ENCODE measurements around the gene LRRC8B.

Gene LRRC8B

DNA sequence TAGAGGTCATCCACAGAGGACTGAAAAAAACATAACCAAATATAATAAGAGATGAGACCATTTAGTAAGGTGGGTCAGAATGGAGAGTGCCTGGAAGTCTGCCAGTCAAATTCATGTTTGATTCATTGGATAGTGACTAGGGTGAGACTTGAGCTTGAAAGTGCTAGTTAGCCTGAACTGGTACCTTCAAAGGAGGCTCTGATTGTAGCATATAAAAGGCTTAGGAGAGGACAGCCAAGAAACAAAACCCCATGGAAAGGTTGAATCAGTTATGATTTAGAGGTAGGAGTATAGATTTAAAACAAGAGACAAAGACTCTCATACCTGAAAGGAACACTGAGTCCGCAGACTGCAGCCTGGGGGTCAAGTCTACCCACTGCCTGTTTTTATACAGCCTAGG is 63.9 kb downstream of the LRRC8B start:
- no peak overlapping the region for H3K27ac ChIP-seq
- TF ChIP-seq, protein P1, sequence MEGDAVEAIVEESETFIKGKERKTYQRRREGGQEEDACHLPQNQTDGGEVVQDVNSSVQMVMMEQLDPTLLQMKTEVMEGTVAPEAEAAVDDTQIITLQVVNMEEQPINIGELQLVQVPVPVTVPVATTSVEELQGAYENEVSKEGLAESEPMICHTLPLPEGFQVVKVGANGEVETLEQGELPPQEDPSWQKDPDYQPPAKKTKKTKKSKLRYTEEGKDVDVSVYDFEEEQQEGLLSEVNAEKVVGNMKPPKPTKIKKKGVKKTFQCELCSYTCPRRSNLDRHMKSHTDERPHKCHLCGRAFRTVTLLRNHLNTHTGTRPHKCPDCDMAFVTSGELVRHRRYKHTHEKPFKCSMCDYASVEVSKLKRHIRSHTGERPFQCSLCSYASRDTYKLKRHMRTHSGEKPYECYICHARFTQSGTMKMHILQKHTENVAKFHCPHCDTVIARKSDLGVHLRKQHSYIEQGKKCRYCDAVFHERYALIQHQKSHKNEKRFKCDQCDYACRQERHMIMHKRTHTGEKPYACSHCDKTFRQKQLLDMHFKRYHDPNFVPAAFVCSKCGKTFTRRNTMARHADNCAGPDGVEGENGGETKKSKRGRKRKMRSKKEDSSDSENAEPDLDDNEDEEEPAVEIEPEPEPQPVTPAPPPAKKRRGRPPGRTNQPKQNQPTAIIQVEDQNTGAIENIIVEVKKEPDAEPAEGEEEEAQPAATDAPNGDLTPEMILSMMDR (conservative IDR thresholded peaks at IDR 0.05): no peak

DNA sequence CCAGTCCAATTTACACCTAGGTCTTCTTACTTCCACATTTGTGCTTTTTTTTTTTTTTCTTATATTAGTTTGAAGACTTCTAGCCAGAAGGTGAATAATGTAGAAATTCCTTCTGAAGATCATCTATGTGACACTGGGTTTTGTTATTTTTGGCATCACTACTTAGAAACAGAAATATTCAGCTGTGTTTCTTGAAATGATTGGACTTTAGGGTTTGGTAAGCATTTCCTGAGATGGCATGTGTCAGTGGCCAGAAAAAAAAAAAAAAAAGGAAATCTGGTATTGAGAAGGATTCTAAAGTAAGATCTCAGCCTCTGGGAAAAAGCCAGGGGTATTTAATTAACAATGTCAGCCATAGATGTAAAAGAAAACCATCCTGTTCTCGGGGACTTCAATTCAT is 64.9 kb downstream of the LRRC8B start:
- no peak overlapping the region for H3K27ac ChIP-seq
- TF ChIP-seq, protein P1 (conservative IDR thresholded peaks at IDR 0.05): no peak

DNA sequence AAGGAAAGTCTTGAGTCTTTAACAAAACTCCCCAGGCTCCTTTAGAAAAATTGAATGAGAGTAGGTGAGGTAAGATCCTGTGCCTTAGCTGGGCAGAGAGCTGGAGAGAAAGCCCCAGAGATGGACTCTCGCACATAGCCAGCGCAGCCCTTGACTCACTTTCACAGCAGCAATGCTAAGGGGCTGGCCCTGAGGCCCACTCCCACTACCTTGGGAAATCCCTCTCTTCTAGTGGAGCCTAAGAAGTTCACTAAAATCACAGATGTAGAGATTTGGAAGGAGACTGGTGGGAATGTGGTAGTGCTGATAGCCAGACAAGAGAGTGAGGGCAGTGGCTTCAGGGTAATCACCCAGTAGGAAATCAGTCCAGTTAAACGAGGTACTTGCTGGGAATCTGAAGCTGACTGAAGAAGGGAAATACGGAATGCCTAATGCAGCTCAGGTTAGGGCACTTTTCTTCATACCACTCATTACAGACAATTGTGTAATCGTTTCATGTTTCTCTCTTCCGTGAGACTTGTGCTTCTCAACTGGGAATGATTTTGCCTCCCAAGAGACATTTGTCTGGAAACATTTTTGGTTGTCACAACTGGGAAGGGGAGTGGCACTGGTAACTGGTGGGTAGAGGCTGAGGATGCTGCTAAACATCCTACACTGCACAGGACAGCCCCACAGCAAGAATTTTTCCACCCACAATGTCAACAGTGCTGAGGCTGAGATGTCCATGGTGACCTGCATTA is 65.9 kb downstream of the LRRC8B start:
- H3K27ac ChIP-seq: no peak overlapping the region
- TF ChIP-seq, protein P1 (conservative IDR thresholded peaks at IDR 0.05): no peak

DNA sequence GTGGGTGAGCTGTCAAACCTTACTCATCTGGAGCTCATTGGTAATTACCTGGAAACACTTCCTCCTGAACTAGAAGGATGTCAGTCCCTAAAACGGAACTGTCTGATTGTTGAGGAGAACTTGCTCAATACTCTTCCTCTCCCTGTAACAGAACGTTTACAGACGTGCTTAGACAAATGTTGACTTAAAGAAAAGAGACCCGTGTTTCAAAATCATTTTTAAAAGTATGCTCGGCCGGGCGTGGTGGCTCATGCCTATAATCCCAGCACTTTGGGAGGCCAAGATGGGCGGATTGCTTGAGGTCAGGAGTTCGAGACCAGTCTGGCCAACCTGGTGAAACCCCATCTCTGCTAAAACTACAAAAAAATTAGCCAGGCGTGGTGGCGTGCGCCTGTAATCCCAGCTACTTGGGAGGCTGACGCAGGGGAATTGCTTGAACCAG is 68.3 kb downstream of the LRRC8B start:
- H3K27ac ChIP-seq: peak overlapping the region; percentile 38

DNA sequence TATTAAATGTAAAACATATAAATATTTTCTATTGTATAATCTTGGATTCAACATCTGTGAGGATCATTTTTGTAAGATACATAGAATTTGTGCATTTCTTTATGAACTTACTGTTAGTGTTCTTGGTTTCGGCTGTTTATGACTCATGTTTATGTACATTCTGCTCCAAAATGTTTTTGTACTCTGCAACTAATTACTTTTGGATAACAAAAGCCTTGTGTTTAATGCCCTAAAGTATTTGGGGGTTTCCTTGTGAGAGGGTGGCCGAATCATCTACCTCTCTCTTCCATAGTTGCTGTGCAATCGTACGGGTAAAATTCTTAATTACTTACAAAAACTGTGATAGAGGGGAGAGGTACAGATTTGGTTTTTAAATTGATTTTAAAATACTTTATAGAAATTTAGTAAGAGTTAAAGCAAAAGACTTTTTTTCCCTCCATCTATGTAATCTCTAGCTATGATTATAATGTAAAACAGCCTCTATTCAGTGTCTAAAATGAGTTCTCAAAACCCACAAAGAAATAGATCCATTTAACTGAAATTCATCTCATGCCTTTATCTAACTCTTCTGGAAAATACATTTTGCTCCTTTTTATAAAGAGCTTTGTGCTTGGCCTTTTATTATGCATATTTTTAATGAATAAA is 69.6 kb downstream of the LRRC8B start:
- H3K27ac ChIP-seq: no peak overlapping the region
- TF ChIP-seq, protein P1 (conservative IDR thresholded peaks at IDR 0.05): no peak

DNA sequence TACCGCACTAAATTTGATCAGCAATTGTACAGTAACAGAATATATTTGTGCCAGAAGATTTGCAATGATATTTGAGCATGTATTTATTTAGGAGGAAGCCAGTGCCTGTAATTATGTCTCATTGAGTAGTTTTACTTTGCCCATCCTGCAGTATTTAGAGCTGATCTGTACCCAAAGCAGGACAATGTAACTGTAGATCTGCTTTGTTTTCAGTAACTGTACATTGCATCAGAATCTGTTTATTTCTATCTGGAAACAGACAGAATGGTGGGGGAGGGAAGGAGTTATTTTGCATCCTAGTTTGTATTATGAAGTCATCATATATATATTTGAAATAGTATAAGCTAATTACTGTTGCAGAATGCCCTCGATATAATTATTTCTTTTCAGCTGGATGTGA is 72.1 kb downstream of the LRRC8B start:
- no peak overlapping the region for H3K27ac ChIP-seq
- TF ChIP-seq, protein P1 (conservative IDR thresholded peaks at IDR 0.05): no peak

DNA sequence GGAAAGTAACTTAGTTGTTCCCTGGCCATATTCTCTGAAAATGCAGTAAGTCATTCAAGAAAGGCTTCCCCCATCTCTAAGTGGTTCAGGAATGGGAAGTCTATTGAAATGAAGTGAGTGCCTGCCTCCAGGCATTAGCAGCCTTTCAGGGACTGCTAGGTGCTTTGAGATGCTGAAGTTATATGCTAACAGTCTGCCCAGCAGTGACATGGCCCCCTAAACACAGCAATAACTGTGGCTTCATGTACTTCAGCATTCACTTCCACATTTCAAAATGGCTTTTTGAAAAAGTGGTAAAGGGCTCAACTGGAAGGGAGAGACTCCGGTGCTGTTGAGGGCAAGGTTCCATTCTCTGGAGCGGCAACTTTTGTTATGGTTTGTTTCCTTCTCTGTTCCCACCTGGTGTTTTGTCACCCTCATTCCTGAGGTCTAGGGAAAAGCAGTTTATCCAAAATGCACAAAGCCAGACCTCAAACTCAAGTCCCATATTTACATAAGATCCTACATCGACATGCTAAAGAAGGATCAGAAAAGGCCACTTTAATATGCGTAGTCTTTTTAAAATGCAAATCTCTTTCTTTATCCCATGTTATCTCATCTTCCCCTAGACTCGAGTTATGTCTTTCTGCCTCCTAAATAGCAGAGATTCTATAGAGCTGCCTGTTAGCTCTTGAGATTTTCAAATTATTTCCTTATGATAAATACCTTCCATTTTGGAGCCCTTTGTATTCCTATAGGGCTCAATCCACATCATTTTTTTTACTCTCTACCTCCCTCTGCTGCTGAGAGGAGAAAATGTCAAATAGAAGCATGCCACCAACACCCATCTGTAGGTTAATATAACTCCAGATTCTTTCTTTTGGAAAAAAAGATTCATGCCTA is 74.1 kb downstream of the LRRC8B start:
- TF ChIP-seq, protein P1 (conservative IDR thresholded peaks at IDR 0.05): peak; percentile 80
- H3K27ac ChIP-seq: no peak overlapping the region

All from VCaP (cell line).